Neural cell (in vitro differentiated cells): ENCODE results near the gene SMG6. TPM values are rescaled to one million over a fixed set of nuclear protein-coding genes. Genes with fewer than 3 reads are reported as not detected.

Source experiments
- H2AFZ ChIP-seq: fragments of 200-600, 300-800 bp; sonication (generic), shearing (Covaris generic); 2 replicates; pipeline ENCODE4 v1.6.0; 2014; ENCODE audit warnings: low read depth, mild to moderate bottlenecking, antibody characterized with exemption, low read length, moderate library complexity
- H3F3A ChIP-seq: fragments of 200-600 bp; shearing (Covaris generic); 2 replicates; pipeline ENCODE4 v1.6.1; 2016; ENCODE audit warnings: mild to moderate bottlenecking, moderate library complexity, mixed read lengths, antibody characterized with exemption, low read length; ENCODE audit not compliant: insufficient read depth, poor library complexity, severe bottlenecking
- H3K27ac ChIP-seq: fragments of 200-600, 300-800 bp; sonication (generic), shearing (Covaris generic); 2 replicates; pipeline ENCODE4 v1.5.1; 2014; ENCODE audit warnings: mild to moderate bottlenecking, low read length, moderate library complexity
- H3K27me3 ChIP-seq: fragments of 300-800, 200-600 bp; sonication (generic), shearing (Covaris generic); 2 replicates; pipeline ENCODE4 v1.6.0; 2014; ENCODE audit warnings: mild to moderate bottlenecking, low read depth, low read length, moderate library complexity; ENCODE audit not compliant: insufficient read depth
- H3K36me3 ChIP-seq: fragments of 300-800, 200-600 bp; sonication (generic), shearing (Covaris generic); 2 replicates; pipeline ENCODE4 v1.5.1; 2014; ENCODE audit warnings: mild to moderate bottlenecking, antibody characterized with exemption, low read length, moderate library complexity; ENCODE audit not compliant: insufficient read depth
- H3K4me2 ChIP-seq: fragments of 300-800, 200-600 bp; sonication (generic), shearing (Covaris generic); 2 replicates; pipeline ENCODE4 v1.6.0; 2014; ENCODE audit warnings: mild to moderate bottlenecking, low read length
- H3K4me3 ChIP-seq: fragments of 300-800, 200-600 bp; sonication (generic), shearing (Covaris generic); 2 replicates; pipeline ENCODE4 v1.5.1; 2014; ENCODE audit warnings: mild to moderate bottlenecking, low read length, moderate library complexity
- H3K79me2 ChIP-seq: fragments of 200-600 bp; shearing (Covaris generic); replicated peaks from 2 replicates; pipeline ENCODE4 v1.6.0; 2014; ENCODE audit warnings: mild to moderate bottlenecking, low read length, moderate library complexity; ENCODE audit not compliant: insufficient read depth
- H3K9ac ChIP-seq: fragments of 300-800, 200-600 bp; sonication (generic), shearing (Covaris generic); 2 replicates; pipeline ENCODE4 v1.6.1; 2016; ENCODE audit warnings: mild to moderate bottlenecking, low read length, mixed read lengths
- H3K9me2 ChIP-seq: fragments of 200-600 bp; shearing (Covaris generic); 2 replicates; pipeline ENCODE4 v1.6.1; 2016; ENCODE audit warnings: mild to moderate bottlenecking, low read length, mixed read lengths; ENCODE audit not compliant: insufficient read depth
- H3K9me3 ChIP-seq: fragments of 200-600, 300-800 bp; sonication (generic), shearing (Covaris generic); 2 replicates; pipeline ENCODE4 v1.6.1; 2016; ENCODE audit warnings: mild to moderate bottlenecking, mixed run types, low read length, moderate library complexity, mixed read lengths
- H4K20me1 ChIP-seq: fragments of 200-600 bp; shearing (Covaris generic); 2 replicates; pipeline ENCODE4 v1.6.1; 2016; ENCODE audit warnings: mild to moderate bottlenecking, mixed run types; ENCODE audit not compliant: insufficient read depth
- EP300 ChIP-seq: fragments of 450-650 bp; conservative IDR thresholded peaks from 2 replicates; pipeline ENCODE4 v1.6.1; 2014; ENCODE audit warnings: antibody characterized with exemption, mild to moderate bottlenecking, moderate library complexity; ENCODE audit not compliant: poor library complexity, severe bottlenecking
- EZH2 ChIP-seq: fragments of 200-600, 300-800 bp; shearing (Covaris generic), sonication (generic); IDR thresholded peaks from 2 replicates; pipeline ENCODE4 v1.6.1; 2014; ENCODE audit warnings: antibody characterized with exemption, low read length, borderline replicate concordance, mild to moderate bottlenecking; ENCODE audit not compliant: insufficient read depth, poor library complexity, severe bottlenecking
- MXI1 ChIP-seq: fragments of 450-650 bp; conservative IDR thresholded peaks from 2 replicates; pipeline ENCODE4 v1.6.1; 2014; ENCODE audit warnings: antibody characterized with exemption, mild to moderate bottlenecking; ENCODE audit not compliant: poor library complexity, severe bottlenecking
- POLR2AphosphoS5 ChIP-seq: IDR thresholded peaks from 2 replicates; pipeline ENCODE4 v1.6.1; 2012
- RAD21 ChIP-seq: fragments of 450-650 bp; conservative IDR thresholded peaks from 2 replicates; pipeline ENCODE4 v1.6.1; 2014; ENCODE audit warnings: antibody characterized with exemption, mild to moderate bottlenecking, moderate library complexity
- REST ChIP-seq: IDR thresholded peaks from 2 replicates; pipeline ENCODE4 v1.6.1; 2012; ENCODE audit warnings: borderline replicate concordance
- SMC3 ChIP-seq: fragments of 450-650 bp; conservative IDR thresholded peaks from 2 replicates; pipeline ENCODE4 v1.6.1; 2014; ENCODE audit warnings: antibody characterized with exemption, mild to moderate bottlenecking, moderate library complexity; ENCODE audit not compliant: poor library complexity
- TAF1 ChIP-seq: IDR thresholded peaks from 2 replicates; pipeline ENCODE4 v1.6.1; 2012; ENCODE audit warnings: low read depth
- polyA plus RNA-seq: library from polyadenylated mRNA; depleted of rRNA; stranded (reverse); fragments of >200 nt; gene quantifications from 2 replicates; pipeline ENCODE4 v1.2.3, GENCODE V29; 2014
- TF ChIP-seq, protein P1 (sequence below): fragments of 450-650 bp; IDR thresholded peaks from 2 replicates; pipeline ENCODE4 v1.5.1; 2014; ENCODE audit warnings: antibody characterized with exemption, mild to moderate bottlenecking, moderate library complexity; ENCODE audit not compliant: poor library complexity, severe bottlenecking

SMG6 gene
- polyA plus RNA-seq, 1 donor from 2014 or later: 13.9 TPM

- TF ChIP-seq REST: no peak
- TF ChIP-seq EP300: no peak
- TF ChIP-seq RAD21: no peak
- no peak for TF ChIP-seq MXI1
- no peak for TF ChIP-seq POLR2AphosphoS5
- TF ChIP-seq, protein P1, sequence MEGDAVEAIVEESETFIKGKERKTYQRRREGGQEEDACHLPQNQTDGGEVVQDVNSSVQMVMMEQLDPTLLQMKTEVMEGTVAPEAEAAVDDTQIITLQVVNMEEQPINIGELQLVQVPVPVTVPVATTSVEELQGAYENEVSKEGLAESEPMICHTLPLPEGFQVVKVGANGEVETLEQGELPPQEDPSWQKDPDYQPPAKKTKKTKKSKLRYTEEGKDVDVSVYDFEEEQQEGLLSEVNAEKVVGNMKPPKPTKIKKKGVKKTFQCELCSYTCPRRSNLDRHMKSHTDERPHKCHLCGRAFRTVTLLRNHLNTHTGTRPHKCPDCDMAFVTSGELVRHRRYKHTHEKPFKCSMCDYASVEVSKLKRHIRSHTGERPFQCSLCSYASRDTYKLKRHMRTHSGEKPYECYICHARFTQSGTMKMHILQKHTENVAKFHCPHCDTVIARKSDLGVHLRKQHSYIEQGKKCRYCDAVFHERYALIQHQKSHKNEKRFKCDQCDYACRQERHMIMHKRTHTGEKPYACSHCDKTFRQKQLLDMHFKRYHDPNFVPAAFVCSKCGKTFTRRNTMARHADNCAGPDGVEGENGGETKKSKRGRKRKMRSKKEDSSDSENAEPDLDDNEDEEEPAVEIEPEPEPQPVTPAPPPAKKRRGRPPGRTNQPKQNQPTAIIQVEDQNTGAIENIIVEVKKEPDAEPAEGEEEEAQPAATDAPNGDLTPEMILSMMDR: no peak
- TF ChIP-seq SMC3: no peak
- no peak for TF ChIP-seq EZH2
- TF ChIP-seq TAF1: no peak
- H3F3A ChIP-seq: no peaks in the 10 kb centered on the region
- no peak overlapping the region for H3K4me2 ChIP-seq
- no peak overlapping the region for H3K27ac ChIP-seq
- H2AFZ ChIP-seq: no peak overlapping the region
- H3K9me2 ChIP-seq: no peaks in the 10 kb centered on the region
- H3K9ac ChIP-seq: no peak overlapping the region
- no peaks in the 10 kb centered on the region for H3K36me3 ChIP-seq
- no peaks in the 10 kb centered on the region for H3K27me3 ChIP-seq
- no peaks in the 10 kb centered on the region for H3K9me3 ChIP-seq
- no peaks in the 10 kb centered on the region for H3K79me2 ChIP-seq
- no peak overlapping the region for H3K4me3 ChIP-seq
- H4K20me1 ChIP-seq: no peaks in the 10 kb centered on the region
Observed at GRCh38 chr17:2034157-2034556, 269.4 kb downstream of the SMG6 start.

GRCh38 chr17:2033153-2033552 is 270.4 kb downstream of the SMG6 start:
- H3K27me3 ChIP-seq: no peaks in the 10 kb centered on the region
- H3K4me3 ChIP-seq: no peak overlapping the region
- no peak overlapping the region for H2AFZ ChIP-seq
- no peaks in the 10 kb centered on the region for H3K36me3 ChIP-seq
- no peak overlapping the region for H3K4me2 ChIP-seq
- H3K9me2 ChIP-seq: no peaks in the 10 kb centered on the region
- no peaks in the 10 kb centered on the region for H3K79me2 ChIP-seq
- H3K9me3 ChIP-seq: no peaks in the 10 kb centered on the region
- no peaks in the 10 kb centered on the region for H3F3A ChIP-seq
- H3K9ac ChIP-seq: no peak overlapping the region
- no peak overlapping the region for H3K27ac ChIP-seq
- TF ChIP-seq REST: no peak
- TF ChIP-seq RAD21: no peak
- no peak for TF ChIP-seq SMC3
- TF ChIP-seq MXI1: no peak
- no peak for TF ChIP-seq TAF1
- no peak for TF ChIP-seq EP300
- TF ChIP-seq, protein P1: no peak
- TF ChIP-seq POLR2AphosphoS5: no peak
- no peak for TF ChIP-seq EZH2
- H4K20me1 ChIP-seq: no peaks in the 10 kb centered on the region
